Measurements from ENCODE around the gene B9D1. TPM values are rescaled to one million over a fixed set of nuclear protein-coding genes. Genes with fewer than 3 reads are reported as not detected.

Gene B9D1
- total RNA-seq, 6 experiments from 2014 or later: 18.0 to 28.9 (median 24.5) TPM

- peaks cover 30% of the 10 kb centered on the region for H3K4me1 Mint-ChIP-seq (ENCODE audit: low read depth)
- peaks cover 31% of the 10 kb centered on the region for H3K36me3 Mint-ChIP-seq (ENCODE audit: low read depth)
- peaks cover 22% of the 10 kb centered on the region for H3K9me3 Mint-ChIP-seq
- no peaks in the 10 kb centered on the region for H3K27me3 Mint-ChIP-seq (ENCODE audit: insufficient read depth)
- no peak overlapping the region for H3K4me3 Mint-ChIP-seq
- no peak for DNase-seq
- no peak overlapping the region; the same call in 1 of the 2 replicates for H3K27ac Mint-ChIP-seq
- TF ChIP-seq CTCF (IDR thresholded peaks at IDR 0.05): no peak
Observed at GRCh38 chr17:19322129-19322505, 40.4 kb downstream of the B9D1 start.

- no peak for DNase-seq
- Mint-ChIP-seq H3K4me1 (ENCODE audit: low read depth) (peaks cover 30% of the 10 kb centered on the region), H3K9me3 (peaks cover 19% of the 10 kb centered on the region), H3K36me3 (ENCODE audit: low read depth) (peaks cover 31% of the 10 kb centered on the region), H3K27me3 (ENCODE audit: insufficient read depth) (no peaks in the 10 kb centered on the region), H3K4me3 (no peak overlapping the region), H3K27ac (no peak overlapping the region; the same call in 1 of the 2 replicates)
- peak; percentile 57 for TF ChIP-seq CTCF (IDR thresholded peaks at IDR 0.05)
Observed at GRCh38 chr17:19321481-19322128, 40.9 kb downstream of the B9D1 start.

- H3K4me3 Mint-ChIP-seq: no peak overlapping the region
- no peaks in the 10 kb centered on the region for H3K27me3 Mint-ChIP-seq (ENCODE audit: insufficient read depth)
- DNase-seq: no peak
- H3K36me3 Mint-ChIP-seq (ENCODE audit: low read depth): peaks cover 30% of the 10 kb centered on the region
- TF ChIP-seq CTCF (IDR thresholded peaks at IDR 0.05): no peak
- no peak overlapping the region for H3K27ac Mint-ChIP-seq
- peaks cover 18% of the 10 kb centered on the region for H3K9me3 Mint-ChIP-seq
- H3K4me1 Mint-ChIP-seq (ENCODE audit: low read depth): peaks cover 23% of the 10 kb centered on the region
Observed at GRCh38 chr17:19320876-19321275, 41.6 kb downstream of the B9D1 start.

- Mint-ChIP-seq H3K4me3 (no peak overlapping the region), H3K36me3 (ENCODE audit: low read depth) (peaks cover 21% of the 10 kb centered on the region), H3K4me1 (ENCODE audit: low read depth) (peaks cover 17% of the 10 kb centered on the region; the same call in 1 of the 2 replicates), H3K9me3 (peaks cover 10% of the 10 kb centered on the region), H3K27ac (no peak overlapping the region), H3K27me3 (ENCODE audit: insufficient read depth) (no peaks in the 10 kb centered on the region)
- no peak for TF ChIP-seq CTCF (IDR thresholded peaks at IDR 0.05)
- no peak for DNase-seq
Observed at GRCh38 chr17:19319771-19320505, 42.6 kb downstream of the B9D1 start.

GRCh38 chr17:19318611-19319010 lies 43.9 kb downstream of the B9D1 start:
- TF ChIP-seq CTCF (IDR thresholded peaks at IDR 0.05): no peak
- DNase-seq: no peak
- Mint-ChIP-seq H3K9me3 (peaks cover under 1% of the 10 kb centered on the region), H3K36me3 (ENCODE audit: low read depth) (peaks cover 12% of the 10 kb centered on the region), H3K4me1 (ENCODE audit: low read depth) (peaks cover 24% of the 10 kb centered on the region), H3K27me3 (ENCODE audit: insufficient read depth) (peaks cover 1% of the 10 kb centered on the region), H3K27ac (no peak overlapping the region), H3K4me3 (no peak overlapping the region)

Data from HFFc6 (cell line).